GM12801 (cell line): ENCODE measurements around the gene SETX.

Experiments
- TF ChIP-seq, protein P1 (sequence below): IDR thresholded peaks from one replicate; pipeline ENCODE4 v1.5.1; 2011; ENCODE audit warnings: control low read depth; ENCODE audit not compliant: insufficient read length; ENCODE audit errors: extremely low read depth

SETX gene

GRCh38 chr9:132268725-132269352 lies 85.9 kb downstream of the SETX start:
- TF ChIP-seq, protein P1, sequence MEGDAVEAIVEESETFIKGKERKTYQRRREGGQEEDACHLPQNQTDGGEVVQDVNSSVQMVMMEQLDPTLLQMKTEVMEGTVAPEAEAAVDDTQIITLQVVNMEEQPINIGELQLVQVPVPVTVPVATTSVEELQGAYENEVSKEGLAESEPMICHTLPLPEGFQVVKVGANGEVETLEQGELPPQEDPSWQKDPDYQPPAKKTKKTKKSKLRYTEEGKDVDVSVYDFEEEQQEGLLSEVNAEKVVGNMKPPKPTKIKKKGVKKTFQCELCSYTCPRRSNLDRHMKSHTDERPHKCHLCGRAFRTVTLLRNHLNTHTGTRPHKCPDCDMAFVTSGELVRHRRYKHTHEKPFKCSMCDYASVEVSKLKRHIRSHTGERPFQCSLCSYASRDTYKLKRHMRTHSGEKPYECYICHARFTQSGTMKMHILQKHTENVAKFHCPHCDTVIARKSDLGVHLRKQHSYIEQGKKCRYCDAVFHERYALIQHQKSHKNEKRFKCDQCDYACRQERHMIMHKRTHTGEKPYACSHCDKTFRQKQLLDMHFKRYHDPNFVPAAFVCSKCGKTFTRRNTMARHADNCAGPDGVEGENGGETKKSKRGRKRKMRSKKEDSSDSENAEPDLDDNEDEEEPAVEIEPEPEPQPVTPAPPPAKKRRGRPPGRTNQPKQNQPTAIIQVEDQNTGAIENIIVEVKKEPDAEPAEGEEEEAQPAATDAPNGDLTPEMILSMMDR: no peak

DNA sequence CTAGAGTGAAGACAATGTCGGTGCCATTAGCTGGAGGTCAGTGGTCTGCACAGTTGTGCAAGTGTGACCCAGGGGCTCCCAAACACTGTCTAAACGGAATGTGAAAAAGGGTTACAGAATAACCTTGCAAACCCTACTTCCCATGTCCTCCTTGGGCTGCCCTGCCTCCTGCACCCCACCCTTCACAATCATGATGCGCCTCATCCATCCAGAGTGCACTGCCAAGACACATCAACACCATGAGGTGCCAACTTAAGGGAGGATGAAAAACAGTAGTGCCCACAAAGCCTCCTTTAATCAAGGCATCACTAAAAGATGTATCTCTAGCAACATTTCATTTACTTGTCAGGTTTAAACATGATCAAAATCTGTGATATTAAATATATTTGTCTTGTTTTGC lies 87.1 kb downstream of the SETX start:
- TF ChIP-seq, protein P1: no peak

- TF ChIP-seq, protein P1: no peak
These were observed 88.8 kb downstream of the SETX start for GRCh38 chr9:132266017-132266416.

DNA sequence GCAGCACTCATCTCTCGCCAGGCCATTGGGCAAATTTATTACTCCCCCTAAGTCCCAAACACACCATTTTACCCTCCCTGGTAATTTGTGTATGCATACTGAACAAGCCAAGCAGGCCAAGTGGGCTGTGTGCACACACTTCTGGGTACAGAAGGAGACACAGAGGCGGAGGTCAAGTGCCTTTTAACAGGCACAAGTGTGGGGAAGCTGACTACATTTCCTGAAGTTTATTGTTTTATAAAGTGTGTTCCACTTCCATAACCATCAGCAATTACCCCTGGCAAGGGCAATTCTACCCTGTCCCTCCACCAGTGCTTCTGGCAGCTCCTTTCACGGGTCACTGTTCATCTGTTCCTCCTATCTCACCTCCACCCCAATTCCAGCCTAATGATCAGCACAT lies 93.9 kb downstream of the SETX start:
- TF ChIP-seq, protein P1: no peak

DNA sequence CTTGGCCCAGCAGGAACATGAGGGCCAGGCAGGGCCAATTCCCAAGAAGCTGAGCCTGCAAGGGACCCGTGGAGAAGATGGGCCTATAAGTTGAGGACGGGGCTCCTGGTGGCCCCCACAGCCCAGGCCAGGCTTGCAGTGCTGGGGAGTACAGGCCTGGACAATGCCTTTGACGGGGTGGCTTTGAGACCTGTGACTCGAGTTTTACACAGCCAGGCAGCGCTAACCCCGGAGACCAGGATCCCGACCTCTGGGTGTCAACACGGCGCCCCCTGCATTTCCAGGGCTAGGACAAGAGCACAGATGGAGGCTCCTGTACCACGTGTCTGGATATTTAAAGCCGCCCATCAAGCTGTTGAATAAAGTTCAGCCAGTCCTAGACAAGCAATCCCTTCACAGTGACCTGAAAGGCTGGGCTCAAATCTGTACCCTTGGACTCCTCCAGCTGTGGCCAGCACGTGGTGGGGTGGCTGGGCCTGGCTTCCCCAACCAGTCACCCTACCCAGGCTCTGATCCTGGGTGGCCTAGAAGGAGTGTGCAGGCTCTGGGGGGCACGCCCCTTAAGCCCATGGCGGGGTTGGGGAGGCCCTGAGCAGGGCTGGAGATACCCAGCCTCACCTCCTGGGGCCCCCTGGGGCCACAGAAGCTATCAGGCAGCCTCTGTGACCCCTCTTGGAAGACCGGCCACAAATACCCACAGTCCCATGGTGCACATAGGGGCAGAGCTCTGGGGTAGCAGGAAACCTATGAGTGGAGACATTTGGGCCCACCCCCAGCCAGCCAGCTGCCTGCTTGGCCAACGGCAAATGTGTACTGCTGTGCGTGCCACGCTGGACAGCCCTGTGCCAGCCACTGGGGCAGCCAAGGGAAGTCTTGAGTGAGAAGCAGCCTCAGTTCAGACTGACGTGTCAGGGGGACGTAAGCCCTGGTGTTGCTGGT lies 104.2 kb downstream of the SETX start:
- TF ChIP-seq, protein P1: no peak

DNA sequence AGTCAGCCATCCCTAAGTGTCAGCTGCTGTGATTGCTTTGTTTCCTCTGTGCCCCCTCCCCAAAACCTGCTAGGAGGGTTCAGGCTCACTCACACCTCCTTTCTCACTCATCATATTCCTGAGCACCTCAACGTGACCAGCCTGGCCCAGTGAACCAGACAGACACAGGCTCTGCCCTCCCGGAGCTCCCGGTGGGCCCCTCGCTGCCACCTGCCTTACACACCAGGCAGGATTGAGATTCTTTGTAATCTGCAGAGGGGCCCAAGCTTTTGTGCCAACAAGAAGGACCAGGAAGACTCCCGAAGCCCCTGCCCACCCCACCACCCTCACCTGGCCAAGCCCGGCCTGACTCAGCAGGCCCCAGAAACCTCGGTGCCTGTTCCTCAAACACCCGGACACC lies 105.1 kb downstream of the SETX start:
- TF ChIP-seq, protein P1: no peak

DNA sequence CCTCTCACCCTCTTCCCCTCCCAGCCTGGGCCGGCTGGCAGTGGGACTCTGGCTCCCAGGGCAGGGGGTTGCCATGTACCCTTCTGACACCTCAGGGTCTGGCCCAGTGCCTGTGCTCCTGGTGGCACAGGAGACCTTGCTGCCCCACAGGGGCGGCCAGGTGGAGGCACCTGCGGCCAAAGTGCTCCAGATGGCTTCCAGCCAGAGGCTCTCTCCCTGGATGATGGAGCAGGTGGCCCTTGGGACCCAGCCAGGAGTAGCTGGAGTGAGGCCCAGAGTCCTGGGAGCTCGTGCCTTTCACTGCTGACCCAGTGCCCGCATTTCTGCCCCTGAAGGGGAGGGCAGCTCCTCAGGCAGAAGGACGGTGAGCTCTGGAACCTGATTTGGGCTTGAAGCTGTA lies 105.7 kb downstream of the SETX start:
- TF ChIP-seq, protein P1: no peak
